Measurements from ENCODE around the gene KLF5. TPM values are rescaled to one million over a fixed set of nuclear protein-coding genes. Genes with fewer than 3 reads are reported as not detected.

KLF5 gene
- total RNA-seq, 2 donors from 2014 or later: 1.5 to 2.5 TPM

DNA sequence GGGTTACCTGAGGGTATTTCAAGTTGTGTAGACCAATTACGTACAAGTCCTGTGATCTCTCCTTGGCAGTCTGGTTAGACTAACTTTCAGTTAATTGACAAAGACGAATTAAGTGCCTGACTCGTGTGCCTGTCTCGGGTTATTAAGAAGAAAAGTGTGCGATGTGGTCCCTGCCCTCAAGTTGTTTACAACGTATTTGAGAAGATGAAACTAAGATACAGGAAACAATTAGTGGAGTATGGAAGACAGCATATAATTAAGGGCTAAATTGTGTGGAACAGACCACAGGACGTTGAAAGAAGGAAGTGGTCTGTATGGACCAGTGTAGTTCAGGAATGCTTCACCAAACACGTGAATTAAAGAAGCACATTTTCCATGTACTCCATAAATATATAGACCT, 49.2 kb downstream of the KLF5 start:
- no peak for DNase-seq (ENCODE audit: low spot score)
- H3K27me3 Mint-ChIP-seq: peaks cover 9 to 22% of the 10 kb centered on the region in 2 donors
- H3K36me3 Mint-ChIP-seq: no peaks in the 10 kb centered on the region
- H3K27ac Mint-ChIP-seq: no peak overlapping the region
- no peaks in the 10 kb centered on the region for H3K4me1 Mint-ChIP-seq (ENCODE audit: low read depth in 2 of 2)
- no peaks in the 10 kb centered on the region for H3K9me3 Mint-ChIP-seq
- no peak for ATAC-seq
- no peak overlapping the region for H3K4me3 Mint-ChIP-seq

- H3K27me3 Mint-ChIP-seq: peaks cover 7 to 19% of the 10 kb centered on the region in 2 donors
- DNase-seq (ENCODE audit: low spot score): no peak
- no peak overlapping the region for H3K4me3 Mint-ChIP-seq
- H3K9me3 Mint-ChIP-seq: no peaks in the 10 kb centered on the region
- no peaks in the 10 kb centered on the region for H3K4me1 Mint-ChIP-seq (ENCODE audit: low read depth in 2 of 2)
- no peak for ATAC-seq
- no peaks in the 10 kb centered on the region for H3K36me3 Mint-ChIP-seq
- no peak overlapping the region for H3K27ac Mint-ChIP-seq
These were observed 50.6 kb downstream of the KLF5 start for GRCh38 chr13:73109288-73109899.

DNA sequence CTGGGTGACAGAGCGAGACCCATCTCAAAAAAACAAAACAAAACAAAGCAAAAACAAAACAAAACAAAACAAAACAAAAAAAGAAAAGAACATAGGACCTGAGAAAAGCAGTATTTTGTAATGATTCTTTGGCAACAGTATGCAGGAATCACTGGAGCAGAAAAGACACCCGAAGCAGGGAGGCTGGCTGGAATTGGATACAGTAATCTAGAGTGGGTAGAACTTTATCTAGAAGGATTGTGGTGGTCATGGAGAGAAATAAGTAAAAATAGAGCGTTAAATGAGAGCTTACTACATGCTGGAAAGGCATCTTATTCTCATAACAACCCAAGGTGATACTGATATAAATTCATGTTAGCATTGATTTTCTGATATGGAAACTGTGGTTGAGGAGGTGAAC, 51.2 kb downstream of the KLF5 start:
- Mint-ChIP-seq H3K9me3 (no peaks in the 10 kb centered on the region), H3K36me3 (no peaks in the 10 kb centered on the region), H3K4me3 (no peak overlapping the region), H3K27me3 (peaks cover 7 to 18% of the 10 kb centered on the region in 2 donors), H3K4me1 (ENCODE audit: low read depth in 2 of 2) (no peaks in the 10 kb centered on the region), H3K27ac (no peak overlapping the region)
- DNase-seq (ENCODE audit: low spot score): no peak
- no peak for ATAC-seq

GRCh38 chr13:73110814-73111213, 52.0 kb downstream of the KLF5 start:
- Mint-ChIP-seq H3K27me3 (peaks cover 7 to 18% of the 10 kb centered on the region in 2 donors), H3K4me3 (no peak overlapping the region), H3K36me3 (no peaks in the 10 kb centered on the region), H3K9me3 (no peaks in the 10 kb centered on the region), H3K27ac (no peak overlapping the region), H3K4me1 (ENCODE audit: low read depth in 2 of 2) (no peaks in the 10 kb centered on the region)
- DNase-seq (ENCODE audit: low spot score) (no peak), ATAC-seq (no peak)

DNA sequence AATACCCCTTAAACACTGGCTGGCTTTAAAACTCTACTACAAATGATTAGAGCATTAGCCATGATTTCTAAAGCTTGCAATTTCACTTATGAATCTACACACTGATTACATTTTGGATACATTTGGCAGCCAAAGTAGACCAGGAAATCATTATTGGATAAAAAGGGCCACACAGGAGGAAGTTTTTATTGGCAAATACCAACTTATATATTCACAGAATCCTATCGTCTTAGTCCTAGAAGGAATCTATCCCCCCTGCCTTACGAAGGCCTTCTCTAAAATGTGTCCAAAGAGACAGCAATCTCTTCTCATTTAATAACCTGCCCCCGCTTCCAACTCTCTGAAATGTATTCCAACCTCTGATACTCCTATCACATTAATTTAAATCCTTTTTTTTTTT, 52.5 kb downstream of the KLF5 start:
- Mint-ChIP-seq H3K4me1 (ENCODE audit: low read depth in 2 of 2) (no peaks in the 10 kb centered on the region), H3K9me3 (no peaks in the 10 kb centered on the region), H3K27me3 (peaks cover 7 to 18% of the 10 kb centered on the region in 2 donors), H3K27ac (no peak overlapping the region), H3K4me3 (no peak overlapping the region), H3K36me3 (no peaks in the 10 kb centered on the region)
- ATAC-seq (no peak), DNase-seq (ENCODE audit: low spot score) (no peak)

DNA sequence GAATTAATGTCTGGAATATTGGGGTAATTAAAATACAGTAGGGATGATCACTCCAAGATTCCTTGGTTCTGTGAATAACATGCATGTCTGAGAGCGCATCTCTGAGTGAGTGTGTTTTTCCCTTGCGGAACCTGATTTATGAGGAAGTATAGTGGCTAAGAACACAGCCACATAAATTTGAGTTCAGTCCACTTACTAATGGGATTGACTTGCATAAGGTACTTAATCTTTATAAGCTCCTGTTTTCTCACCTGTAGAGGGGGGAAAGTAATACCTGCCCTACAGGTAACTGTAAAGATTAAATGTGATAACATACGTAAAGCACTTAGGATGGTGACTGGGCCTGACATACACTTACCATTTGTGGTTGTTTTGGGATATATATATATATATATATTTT, 60.8 kb downstream of the KLF5 start:
- Mint-ChIP-seq H3K4me3 (no peak overlapping the region), H3K27ac (no peak overlapping the region), H3K4me1 (ENCODE audit: low read depth in 2 of 2) (no peaks in the 10 kb centered on the region), H3K27me3 (no peaks in the 10 kb centered on the region), H3K36me3 (no peaks in the 10 kb centered on the region), H3K9me3 (no peaks in the 10 kb centered on the region)
- DNase-seq (ENCODE audit: low spot score): no peak
- ATAC-seq: no peak

Measured in natural killer cell treated with Interleukin-12 subunit alpha and Interleukin-12 subunit beta and Interleukin-15 and Interleukin-18, amount 100 ng/mL, for 72 hours (primary cell).